WTC11 (cell line): ENCODE measurements around the gene TGFBRAP1. TPM values are rescaled to one million over a fixed set of nuclear protein-coding genes. Genes with fewer than 3 reads are reported as not detected.

Experiments used
- ATAC-seq: fragments of 200-7000 bp; cut with Tn5 transposase; 2 replicates; pipeline ENCODE4 v1.10.0; 2021; ENCODE audit warnings: mild to moderate bottlenecking, moderate library complexity
- CTCF ChIA-PET: fragments of 300-600 bp; sonication (Branson Sonifier 250); formaldehyde crosslinking; loops from one replicate; lab custom pipeline; 2021; ENCODE audit warnings: antibody characterized with exemption; lab: Charles Lee
- POLR2A ChIA-PET: fragments of 350-600 bp; sonication (Branson Sonifier 250); formaldehyde crosslinking; loops from one replicate; lab custom pipeline; 2021; ENCODE audit warnings: antibody characterized with exemption; lab: Charles Lee
- DNase-seq: peaks from one replicate; pipeline ENCODE4 v3.0.0; 2021; ENCODE audit warnings: low spot score
- H3K27ac Mint-ChIP-seq: 2 replicates; pipeline ENCODE4 v1.8.0; 2021; ENCODE audit warnings: mixed read lengths
- H3K27me3 Mint-ChIP-seq: 2 replicates; pipeline ENCODE4 v1.8.0; 2021; ENCODE audit warnings: low read depth, mild to moderate bottlenecking, moderate library complexity, mixed read lengths
- H3K36me3 Mint-ChIP-seq: 2 replicates; pipeline ENCODE4 v1.8.0; 2021; ENCODE audit warnings: mixed read lengths
- H3K4me1 Mint-ChIP-seq: 2 replicates; pipeline ENCODE4 v1.8.0; 2022; ENCODE audit warnings: mixed read lengths
- H3K4me3 Mint-ChIP-seq: 2 replicates; pipeline ENCODE4 v1.8.0; 2021; ENCODE audit warnings: mild to moderate bottlenecking, moderate library complexity, mixed read lengths
- H3K9me3 Mint-ChIP-seq: 2 replicates; pipeline ENCODE4 v1.8.0; 2021; ENCODE audit warnings: mixed read lengths
- ESRRA ChIP-seq: sonication (generic); formaldehyde crosslinking; IDR thresholded peaks from 2 replicates; pipeline ENCODE4 v1.8.1; 2022; ENCODE audit warnings: mild to moderate bottlenecking, missing genetic modification reagents, borderline replicate concordance
- FOXP1 ChIP-seq: sonication (generic); formaldehyde crosslinking; IDR thresholded peaks from 2 replicates; pipeline ENCODE4 v1.8.0; 2022; ENCODE audit warnings: missing genetic modification reagents, mild to moderate bottlenecking, moderate library complexity, borderline replicate concordance
- GABPB1 ChIP-seq: sonication (generic); formaldehyde crosslinking; IDR thresholded peaks from 2 replicates; pipeline ENCODE4 v1.8.1; 2023; ENCODE audit warnings: mild to moderate bottlenecking, missing genetic modification reagents
- GTF2I ChIP-seq: fragments of 250-450 bp; sonication (Bioruptor Pico); conservative IDR thresholded peaks from 2 replicates; pipeline ENCODE4 v1.4.0; 2021; ENCODE audit warnings: mild to moderate bottlenecking
- IRF2 ChIP-seq: sonication (generic); formaldehyde crosslinking; IDR thresholded peaks from 2 replicates; pipeline ENCODE4 v1.8.0; 2022; ENCODE audit warnings: low read depth, missing genetic modification reagents, borderline replicate concordance
- JAZF1 ChIP-seq: fragments of 250-450 bp; sonication (Bioruptor Pico); IDR thresholded peaks from 2 replicates; pipeline ENCODE4 v1.9.0; 2021; ENCODE audit warnings: moderate library complexity, mild to moderate bottlenecking, inconsistent platforms
- NFATC4 ChIP-seq: fragments of 250-450 bp; sonication (Bioruptor Pico); IDR thresholded peaks from 2 replicates; pipeline ENCODE4 v1.9.0; 2021; ENCODE audit warnings: mild to moderate bottlenecking
- NFE2L1 ChIP-seq: sonication (generic); formaldehyde crosslinking; IDR thresholded peaks from 2 replicates; pipeline ENCODE4 v1.8.1; 2023; ENCODE audit warnings: missing genetic modification reagents
- NR3C1 ChIP-seq: sonication (generic); formaldehyde crosslinking; conservative IDR thresholded peaks from 2 replicates; pipeline ENCODE4 v1.8.1; 2023; ENCODE audit warnings: low read depth, mild to moderate bottlenecking, missing genetic modification reagents
- RELA ChIP-seq: sonication (generic); formaldehyde crosslinking; IDR thresholded peaks from 2 replicates; pipeline ENCODE4 v1.8.1; 2022; ENCODE audit warnings: missing genetic modification reagents, mild to moderate bottlenecking, borderline replicate concordance
- TEAD1 ChIP-seq: sonication (generic); formaldehyde crosslinking; IDR thresholded peaks from 2 replicates; pipeline ENCODE4 v1.8.0; 2022; ENCODE audit warnings: mild to moderate bottlenecking, missing genetic modification reagents
- ZBTB21 ChIP-seq: sonication (generic); formaldehyde crosslinking; IDR thresholded peaks from 2 replicates; pipeline ENCODE4 v1.8.1; 2023; ENCODE audit warnings: mild to moderate bottlenecking, missing genetic modification reagents, borderline replicate concordance
- ZNF121 ChIP-seq: sonication (generic); formaldehyde crosslinking; IDR thresholded peaks from 2 replicates; pipeline ENCODE4 v1.8.0; 2023; ENCODE audit warnings: missing genetic modification reagents
- ZNF396 ChIP-seq: fragments of 250-450 bp; sonication (Bioruptor Pico); IDR thresholded peaks from 2 replicates; pipeline ENCODE4 v1.8.0; 2021; ENCODE audit warnings: mild to moderate bottlenecking, moderate library complexity, borderline replicate concordance
- total RNA-seq: library from RNA; stranded (reverse); gene quantifications from 3 replicates; pipeline ENCODE4 v1.2.3, GENCODE V29; 2021
- TF ChIP-seq, protein P1 (sequence below): sonication (generic); formaldehyde crosslinking; IDR thresholded peaks from 2 replicates; pipeline ENCODE4 v1.8.1; 2022; ENCODE audit warnings: low read depth, missing genetic modification reagents, borderline replicate concordance
- TF ChIP-seq, protein P2 (sequence below): sonication (generic); formaldehyde crosslinking; conservative IDR thresholded peaks from 2 replicates; pipeline ENCODE4 v1.8.1; 2023; ENCODE audit warnings: mild to moderate bottlenecking, low read depth, missing genetic modification reagents, moderate library complexity
- TF ChIP-seq, protein P3 (sequence below): sonication (generic); formaldehyde crosslinking; IDR thresholded peaks from 2 replicates; pipeline ENCODE4 v1.8.0; 2023; ENCODE audit warnings: missing genetic modification reagents
- TF ChIP-seq, protein P4 (sequence below): sonication (generic); formaldehyde crosslinking; IDR thresholded peaks from 2 replicates; pipeline ENCODE4 v1.8.1; 2022; ENCODE audit warnings: missing genetic modification reagents, borderline replicate concordance
- TF ChIP-seq, protein P5 (sequence below): fragments of 250-450 bp; sonication (Bioruptor Pico); conservative IDR thresholded peaks from 2 replicates; pipeline ENCODE4 v1.9.0; 2021; ENCODE audit warnings: mild to moderate bottlenecking
- TF ChIP-seq, protein P6 (sequence below): fragments of 250-450 bp; sonication (Bioruptor Pico); IDR thresholded peaks from 2 replicates; pipeline ENCODE4 v1.8.0; 2021; ENCODE audit warnings: mild to moderate bottlenecking
- TF ChIP-seq, protein P7 (sequence below): fragments of 200-600 bp; IDR thresholded peaks from 2 replicates; pipeline ENCODE4 v1.8.0; 2022; ENCODE audit warnings: antibody characterized with exemption
- TF ChIP-seq, protein P8 (sequence below): sonication (generic); formaldehyde crosslinking; IDR thresholded peaks from 2 replicates; pipeline ENCODE4 v1.8.1; 2023; ENCODE audit warnings: mild to moderate bottlenecking, missing genetic modification reagents

Gene TGFBRAP1
- total RNA-seq, 1 experiment from 2014 or later: 16.3 TPM

DNA sequence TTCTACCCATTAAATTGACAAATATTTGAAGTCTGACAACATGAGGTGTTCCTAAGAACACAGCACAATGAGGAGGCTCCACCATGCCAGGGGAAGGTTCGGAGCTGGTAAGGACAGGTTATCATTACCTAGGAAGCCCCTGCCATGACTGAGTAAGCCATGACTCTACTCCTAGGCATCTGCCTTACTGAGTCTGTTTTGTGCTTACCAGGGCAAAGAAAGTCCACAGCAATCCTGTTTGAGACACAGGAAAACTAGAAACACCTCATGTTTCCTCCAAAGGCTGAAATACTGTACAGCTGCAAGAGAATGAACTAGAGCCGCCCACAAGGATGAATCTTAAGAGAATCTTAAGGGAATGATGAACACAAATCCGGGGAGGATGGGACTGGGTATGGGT, 11.6 kb downstream of the TGFBRAP1 start:
- no peak overlapping the region for H3K4me3 Mint-ChIP-seq
- TF ChIP-seq NFE2L1 (CRISPR knock-in tag) (no peak), NFATC4 (CRISPR knock-in tag) (no peak), IRF2 (CRISPR knock-in tag) (no peak), TEAD1 (CRISPR knock-in tag) (no peak), GTF2I (CRISPR knock-in tag) (no peak), RELA (CRISPR knock-in tag) (no peak), ZBTB21 (CRISPR knock-in tag) (no peak), FOXP1 (no peak), NR3C1 (CRISPR knock-in tag) (no peak), ZNF396 (CRISPR knock-in tag) (no peak), ESRRA (CRISPR knock-in tag) (no peak), ZNF121 (CRISPR knock-in tag) (no peak)
- TF ChIP-seq, protein P1, sequence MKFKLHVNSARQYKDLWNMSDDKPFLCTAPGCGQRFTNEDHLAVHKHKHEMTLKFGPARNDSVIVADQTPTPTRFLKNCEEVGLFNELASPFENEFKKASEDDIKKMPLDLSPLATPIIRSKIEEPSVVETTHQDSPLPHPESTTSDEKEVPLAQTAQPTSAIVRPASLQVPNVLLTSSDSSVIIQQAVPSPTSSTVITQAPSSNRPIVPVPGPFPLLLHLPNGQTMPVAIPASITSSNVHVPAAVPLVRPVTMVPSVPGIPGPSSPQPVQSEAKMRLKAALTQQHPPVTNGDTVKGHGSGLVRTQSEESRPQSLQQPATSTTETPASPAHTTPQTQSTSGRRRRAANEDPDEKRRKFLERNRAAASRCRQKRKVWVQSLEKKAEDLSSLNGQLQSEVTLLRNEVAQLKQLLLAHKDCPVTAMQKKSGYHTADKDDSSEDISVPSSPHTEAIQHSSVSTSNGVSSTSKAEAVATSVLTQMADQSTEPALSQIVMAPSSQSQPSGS (CRISPR knock-in tag): no peak
- TF ChIP-seq, protein P2, sequence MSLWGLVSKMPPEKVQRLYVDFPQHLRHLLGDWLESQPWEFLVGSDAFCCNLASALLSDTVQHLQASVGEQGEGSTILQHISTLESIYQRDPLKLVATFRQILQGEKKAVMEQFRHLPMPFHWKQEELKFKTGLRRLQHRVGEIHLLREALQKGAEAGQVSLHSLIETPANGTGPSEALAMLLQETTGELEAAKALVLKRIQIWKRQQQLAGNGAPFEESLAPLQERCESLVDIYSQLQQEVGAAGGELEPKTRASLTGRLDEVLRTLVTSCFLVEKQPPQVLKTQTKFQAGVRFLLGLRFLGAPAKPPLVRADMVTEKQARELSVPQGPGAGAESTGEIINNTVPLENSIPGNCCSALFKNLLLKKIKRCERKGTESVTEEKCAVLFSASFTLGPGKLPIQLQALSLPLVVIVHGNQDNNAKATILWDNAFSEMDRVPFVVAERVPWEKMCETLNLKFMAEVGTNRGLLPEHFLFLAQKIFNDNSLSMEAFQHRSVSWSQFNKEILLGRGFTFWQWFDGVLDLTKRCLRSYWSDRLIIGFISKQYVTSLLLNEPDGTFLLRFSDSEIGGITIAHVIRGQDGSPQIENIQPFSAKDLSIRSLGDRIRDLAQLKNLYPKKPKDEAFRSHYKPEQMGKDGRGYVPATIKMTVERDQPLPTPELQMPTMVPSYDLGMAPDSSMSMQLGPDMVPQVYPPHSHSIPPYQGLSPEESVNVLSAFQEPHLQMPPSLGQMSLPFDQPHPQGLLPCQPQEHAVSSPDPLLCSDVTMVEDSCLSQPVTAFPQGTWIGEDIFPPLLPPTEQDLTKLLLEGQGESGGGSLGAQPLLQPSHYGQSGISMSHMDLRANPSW (CRISPR knock-in tag): no peak
- TF ChIP-seq, protein P3, sequence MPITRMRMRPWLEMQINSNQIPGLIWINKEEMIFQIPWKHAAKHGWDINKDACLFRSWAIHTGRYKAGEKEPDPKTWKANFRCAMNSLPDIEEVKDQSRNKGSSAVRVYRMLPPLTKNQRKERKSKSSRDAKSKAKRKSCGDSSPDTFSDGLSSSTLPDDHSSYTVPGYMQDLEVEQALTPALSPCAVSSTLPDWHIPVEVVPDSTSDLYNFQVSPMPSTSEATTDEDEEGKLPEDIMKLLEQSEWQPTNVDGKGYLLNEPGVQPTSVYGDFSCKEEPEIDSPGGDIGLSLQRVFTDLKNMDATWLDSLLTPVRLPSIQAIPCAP (CRISPR knock-in tag): no peak
- TF ChIP-seq, protein P4, sequence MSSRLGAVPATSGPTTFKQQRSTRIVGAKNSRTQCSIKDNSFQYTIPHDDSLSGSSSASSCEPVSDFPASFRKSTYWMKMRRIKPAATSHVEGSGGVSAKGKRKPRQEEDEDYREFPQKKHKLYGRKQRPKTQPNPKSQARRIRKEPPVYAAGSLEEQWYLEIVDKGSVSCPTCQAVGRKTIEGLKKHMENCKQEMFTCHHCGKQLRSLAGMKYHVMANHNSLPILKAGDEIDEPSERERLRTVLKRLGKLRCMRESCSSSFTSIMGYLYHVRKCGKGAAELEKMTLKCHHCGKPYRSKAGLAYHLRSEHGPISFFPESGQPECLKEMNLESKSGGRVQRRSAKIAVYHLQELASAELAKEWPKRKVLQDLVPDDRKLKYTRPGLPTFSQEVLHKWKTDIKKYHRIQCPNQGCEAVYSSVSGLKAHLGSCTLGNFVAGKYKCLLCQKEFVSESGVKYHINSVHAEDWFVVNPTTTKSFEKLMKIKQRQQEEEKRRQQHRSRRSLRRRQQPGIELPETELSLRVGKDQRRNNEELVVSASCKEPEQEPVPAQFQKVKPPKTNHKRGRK (CRISPR knock-in tag): no peak
- TF ChIP-seq, protein P5, sequence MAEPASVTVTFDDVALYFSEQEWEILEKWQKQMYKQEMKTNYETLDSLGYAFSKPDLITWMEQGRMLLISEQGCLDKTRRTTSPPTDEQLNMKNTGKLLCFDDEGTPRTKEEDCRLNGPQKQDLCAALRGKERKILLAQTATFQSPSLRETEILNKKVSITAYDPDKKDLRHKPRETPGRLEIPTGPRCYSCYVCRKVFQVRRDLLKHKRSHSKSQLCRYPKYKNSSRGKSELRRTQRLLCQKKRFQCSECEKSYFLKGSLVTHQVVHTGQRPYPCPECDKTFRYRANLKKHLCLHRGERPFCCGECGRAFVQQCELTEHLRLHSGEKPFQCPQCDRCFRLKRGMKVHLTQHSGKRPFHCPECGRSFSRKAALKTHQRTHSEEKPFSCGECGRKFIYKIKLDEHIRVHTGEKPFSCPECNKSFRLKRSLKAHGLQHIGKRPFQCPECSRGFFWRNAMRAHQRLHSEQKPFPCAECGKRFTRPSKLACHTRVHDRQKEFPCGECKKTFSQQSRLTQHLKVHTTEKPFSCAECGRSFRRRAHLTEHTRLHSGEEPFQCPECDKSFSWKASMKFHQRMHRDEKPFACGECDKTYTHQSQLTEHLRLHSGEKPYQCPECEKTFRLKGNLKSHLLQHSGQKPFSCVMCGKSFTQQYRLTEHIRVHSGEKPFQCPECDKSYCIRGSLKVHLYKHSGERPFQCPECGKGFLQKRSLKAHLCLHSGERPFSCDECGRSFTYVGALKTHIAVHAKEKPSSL: no peak
- no peaks in the 10 kb centered on the region for H3K36me3 Mint-ChIP-seq
- H3K27ac Mint-ChIP-seq: no peak overlapping the region
- no peaks in the 10 kb centered on the region for H3K27me3 Mint-ChIP-seq
- H3K9me3 Mint-ChIP-seq: no peaks in the 10 kb centered on the region
- H3K4me1 Mint-ChIP-seq: no peaks in the 10 kb centered on the region
- ChIA-PET POLR2A (no interaction called here), CTCF (interaction anchor here (1.0 kb wide), 1 partner anchor 19 kb away, joined by 3 read pairs; no protein-coding TSS in a partner anchor)
- DNase-seq (no peak), ATAC-seq (no peak)

DNA sequence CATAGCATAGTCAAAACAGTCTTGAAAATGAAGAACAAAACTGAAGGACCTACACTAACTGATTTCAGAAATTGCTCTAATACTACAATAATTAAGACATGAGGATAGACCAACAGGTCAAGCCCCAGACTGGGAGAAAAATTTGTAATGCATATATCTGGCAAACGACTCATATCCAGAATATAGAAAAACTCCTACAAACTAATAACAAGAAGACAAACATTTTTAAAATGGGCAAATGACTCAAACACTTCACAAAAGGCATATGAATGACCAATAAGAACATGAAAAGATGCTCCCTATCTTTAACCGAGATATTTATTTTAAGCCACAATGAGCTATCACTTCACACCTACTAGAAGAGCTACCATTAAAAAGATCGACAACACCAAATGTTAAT, 14.2 kb downstream of the TGFBRAP1 start:
- H3K4me3 Mint-ChIP-seq: no peak overlapping the region
- CTCF ChIA-PET: interaction anchor here (1.0 kb wide), 1 partner anchor 16 kb away, joined by 3 read pairs; no protein-coding TSS in a partner anchor
- TF ChIP-seq JAZF1 (CRISPR knock-in tag) (no peak), TEAD1 (CRISPR knock-in tag) (no peak), GABPB1 (CRISPR knock-in tag) (no peak)
- TF ChIP-seq, protein P6, sequence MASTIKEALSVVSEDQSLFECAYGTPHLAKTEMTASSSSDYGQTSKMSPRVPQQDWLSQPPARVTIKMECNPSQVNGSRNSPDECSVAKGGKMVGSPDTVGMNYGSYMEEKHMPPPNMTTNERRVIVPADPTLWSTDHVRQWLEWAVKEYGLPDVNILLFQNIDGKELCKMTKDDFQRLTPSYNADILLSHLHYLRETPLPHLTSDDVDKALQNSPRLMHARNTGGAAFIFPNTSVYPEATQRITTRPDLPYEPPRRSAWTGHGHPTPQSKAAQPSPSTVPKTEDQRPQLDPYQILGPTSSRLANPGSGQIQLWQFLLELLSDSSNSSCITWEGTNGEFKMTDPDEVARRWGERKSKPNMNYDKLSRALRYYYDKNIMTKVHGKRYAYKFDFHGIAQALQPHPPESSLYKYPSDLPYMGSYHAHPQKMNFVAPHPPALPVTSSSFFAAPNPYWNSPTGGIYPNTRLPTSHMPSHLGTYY: no peak
- TF ChIP-seq, protein P7, sequence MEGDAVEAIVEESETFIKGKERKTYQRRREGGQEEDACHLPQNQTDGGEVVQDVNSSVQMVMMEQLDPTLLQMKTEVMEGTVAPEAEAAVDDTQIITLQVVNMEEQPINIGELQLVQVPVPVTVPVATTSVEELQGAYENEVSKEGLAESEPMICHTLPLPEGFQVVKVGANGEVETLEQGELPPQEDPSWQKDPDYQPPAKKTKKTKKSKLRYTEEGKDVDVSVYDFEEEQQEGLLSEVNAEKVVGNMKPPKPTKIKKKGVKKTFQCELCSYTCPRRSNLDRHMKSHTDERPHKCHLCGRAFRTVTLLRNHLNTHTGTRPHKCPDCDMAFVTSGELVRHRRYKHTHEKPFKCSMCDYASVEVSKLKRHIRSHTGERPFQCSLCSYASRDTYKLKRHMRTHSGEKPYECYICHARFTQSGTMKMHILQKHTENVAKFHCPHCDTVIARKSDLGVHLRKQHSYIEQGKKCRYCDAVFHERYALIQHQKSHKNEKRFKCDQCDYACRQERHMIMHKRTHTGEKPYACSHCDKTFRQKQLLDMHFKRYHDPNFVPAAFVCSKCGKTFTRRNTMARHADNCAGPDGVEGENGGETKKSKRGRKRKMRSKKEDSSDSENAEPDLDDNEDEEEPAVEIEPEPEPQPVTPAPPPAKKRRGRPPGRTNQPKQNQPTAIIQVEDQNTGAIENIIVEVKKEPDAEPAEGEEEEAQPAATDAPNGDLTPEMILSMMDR: no peak
- TF ChIP-seq, protein P8, sequence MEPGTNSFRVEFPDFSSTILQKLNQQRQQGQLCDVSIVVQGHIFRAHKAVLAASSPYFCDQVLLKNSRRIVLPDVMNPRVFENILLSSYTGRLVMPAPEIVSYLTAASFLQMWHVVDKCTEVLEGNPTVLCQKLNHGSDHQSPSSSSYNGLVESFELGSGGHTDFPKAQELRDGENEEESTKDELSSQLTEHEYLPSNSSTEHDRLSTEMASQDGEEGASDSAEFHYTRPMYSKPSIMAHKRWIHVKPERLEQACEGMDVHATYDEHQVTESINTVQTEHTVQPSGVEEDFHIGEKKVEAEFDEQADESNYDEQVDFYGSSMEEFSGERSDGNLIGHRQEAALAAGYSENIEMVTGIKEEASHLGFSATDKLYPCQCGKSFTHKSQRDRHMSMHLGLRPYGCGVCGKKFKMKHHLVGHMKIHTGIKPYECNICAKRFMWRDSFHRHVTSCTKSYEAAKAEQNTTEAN (CRISPR knock-in tag): no peak

More for the DNA sequence above, 14.2 kb downstream of the TGFBRAP1 start:
- Mint-ChIP-seq H3K27ac (no peak overlapping the region), H3K36me3 (no peaks in the 10 kb centered on the region), H3K9me3 (no peaks in the 10 kb centered on the region), H3K4me1 (0 out of 2 replicates have a peak, but pooled peaks cover 2% of the 10 kb centered on the region), H3K27me3 (no peaks in the 10 kb centered on the region)
- ATAC-seq (no peak), DNase-seq (no peak)
- POLR2A ChIA-PET: no interaction called here
